ENCODE measurements around the gene RFC2. TPM values are rescaled to one million over a fixed set of nuclear protein-coding genes. Genes with fewer than 3 reads are reported as not detected.
"Not testable (repeated sequence)": the region's sequence is repeated elsewhere in the genome, so short reads cannot be mapped to it uniquely, and the experiment has no call there.

The RFC2 gene
- total RNA-seq, 1 donor from 2014 or later = 30.0 TPM

DNA sequence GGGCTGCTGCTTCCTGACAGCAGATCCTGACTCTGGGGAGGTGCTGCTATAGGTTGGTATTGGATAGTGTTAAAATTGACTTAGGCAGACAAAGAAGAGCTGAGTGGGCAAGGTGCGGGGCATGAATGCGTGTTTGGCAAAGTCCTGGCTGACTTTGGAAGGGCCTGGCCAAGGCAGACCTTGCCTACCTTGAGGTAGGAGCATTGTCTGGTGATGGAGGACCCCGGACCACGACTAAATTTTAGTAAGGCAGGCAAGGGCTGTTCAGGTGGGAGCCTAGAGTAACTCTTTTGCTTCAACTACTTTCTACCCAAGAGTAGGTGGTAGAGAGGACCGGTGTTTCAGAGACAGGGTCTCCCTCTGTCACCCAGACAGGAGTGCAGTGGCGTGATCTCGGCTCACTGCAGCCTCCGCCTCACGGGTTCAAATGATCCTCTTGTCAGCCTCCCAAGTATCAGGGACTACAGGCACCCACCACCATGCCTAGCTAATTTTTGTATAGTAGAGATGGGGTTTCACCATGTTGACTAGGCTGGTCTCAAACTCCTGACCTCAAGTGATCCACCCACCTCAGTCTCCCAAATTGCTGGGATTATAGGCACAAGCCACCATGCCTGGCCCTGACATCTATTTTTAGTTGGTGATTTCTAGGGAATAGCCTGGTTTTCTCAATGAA lies 56.6 kb downstream of the RFC2 start:
- no peaks in the 10 kb centered on the region for H3K27me3 Mint-ChIP-seq (ENCODE audit: low read depth)
- H3K9me3 Mint-ChIP-seq = no peaks in the 10 kb centered on the region
- no peak overlapping the region for H3K27ac Mint-ChIP-seq
- TF ChIP-seq, protein P1, sequence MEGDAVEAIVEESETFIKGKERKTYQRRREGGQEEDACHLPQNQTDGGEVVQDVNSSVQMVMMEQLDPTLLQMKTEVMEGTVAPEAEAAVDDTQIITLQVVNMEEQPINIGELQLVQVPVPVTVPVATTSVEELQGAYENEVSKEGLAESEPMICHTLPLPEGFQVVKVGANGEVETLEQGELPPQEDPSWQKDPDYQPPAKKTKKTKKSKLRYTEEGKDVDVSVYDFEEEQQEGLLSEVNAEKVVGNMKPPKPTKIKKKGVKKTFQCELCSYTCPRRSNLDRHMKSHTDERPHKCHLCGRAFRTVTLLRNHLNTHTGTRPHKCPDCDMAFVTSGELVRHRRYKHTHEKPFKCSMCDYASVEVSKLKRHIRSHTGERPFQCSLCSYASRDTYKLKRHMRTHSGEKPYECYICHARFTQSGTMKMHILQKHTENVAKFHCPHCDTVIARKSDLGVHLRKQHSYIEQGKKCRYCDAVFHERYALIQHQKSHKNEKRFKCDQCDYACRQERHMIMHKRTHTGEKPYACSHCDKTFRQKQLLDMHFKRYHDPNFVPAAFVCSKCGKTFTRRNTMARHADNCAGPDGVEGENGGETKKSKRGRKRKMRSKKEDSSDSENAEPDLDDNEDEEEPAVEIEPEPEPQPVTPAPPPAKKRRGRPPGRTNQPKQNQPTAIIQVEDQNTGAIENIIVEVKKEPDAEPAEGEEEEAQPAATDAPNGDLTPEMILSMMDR (IDR thresholded peaks at IDR 0.05; ENCODE audit: unreplicated experiment) = no peak
- DNase-seq (ENCODE audit: low spot score in 2 of 2, unreplicated experiment in 2 of 2) = no peak
- H3K36me3 Mint-ChIP-seq = peaks cover 27% of the 10 kb centered on the region
- H3K4me3 Mint-ChIP-seq = no peak overlapping the region
- no peaks in the 10 kb centered on the region for H3K4me1 Mint-ChIP-seq

DNA sequence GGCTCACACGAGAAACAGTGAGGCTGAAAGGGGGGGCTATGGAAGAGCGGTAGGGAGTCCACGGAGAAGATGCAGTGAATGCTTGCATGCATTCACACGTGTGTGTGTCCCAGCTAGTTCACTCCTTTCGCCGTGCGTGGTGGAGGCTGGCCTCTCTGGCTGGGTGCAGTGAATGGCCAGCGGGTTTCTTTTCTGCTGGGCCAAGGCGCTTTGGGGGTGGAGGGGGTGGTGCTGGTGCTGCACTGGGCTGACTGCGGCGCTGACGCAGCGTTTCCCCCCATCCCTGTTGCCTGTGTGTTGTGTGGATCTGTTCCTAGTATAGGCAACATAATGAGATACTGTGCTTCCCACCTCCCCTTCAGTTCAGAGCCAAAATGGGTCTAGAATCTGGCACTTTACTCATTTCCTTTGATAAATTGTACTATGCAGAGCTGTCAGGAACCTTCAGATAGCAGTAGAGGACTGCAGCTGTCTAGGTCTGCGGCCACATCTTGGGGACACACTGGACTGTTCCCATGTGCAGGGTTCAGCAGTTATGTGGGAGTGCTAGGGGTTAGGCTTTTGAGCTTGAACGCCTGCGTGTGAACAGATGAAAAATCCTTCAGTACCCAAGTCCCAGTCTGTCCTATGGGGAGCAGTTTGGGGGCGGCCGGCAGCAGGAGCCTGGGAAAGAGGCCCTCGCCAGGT lies 58.1 kb downstream of the RFC2 start:
- not testable (repeated sequence) for H3K27ac Mint-ChIP-seq; H3K27me3 Mint-ChIP-seq (ENCODE audit: low read depth); H3K9me3 Mint-ChIP-seq; H3K4me3 Mint-ChIP-seq; DNase-seq (ENCODE audit: low spot score in 2 of 2, unreplicated experiment in 2 of 2); H3K4me1 Mint-ChIP-seq
- H3K36me3 Mint-ChIP-seq = peaks cover 37% of the 10 kb centered on the region

DNA sequence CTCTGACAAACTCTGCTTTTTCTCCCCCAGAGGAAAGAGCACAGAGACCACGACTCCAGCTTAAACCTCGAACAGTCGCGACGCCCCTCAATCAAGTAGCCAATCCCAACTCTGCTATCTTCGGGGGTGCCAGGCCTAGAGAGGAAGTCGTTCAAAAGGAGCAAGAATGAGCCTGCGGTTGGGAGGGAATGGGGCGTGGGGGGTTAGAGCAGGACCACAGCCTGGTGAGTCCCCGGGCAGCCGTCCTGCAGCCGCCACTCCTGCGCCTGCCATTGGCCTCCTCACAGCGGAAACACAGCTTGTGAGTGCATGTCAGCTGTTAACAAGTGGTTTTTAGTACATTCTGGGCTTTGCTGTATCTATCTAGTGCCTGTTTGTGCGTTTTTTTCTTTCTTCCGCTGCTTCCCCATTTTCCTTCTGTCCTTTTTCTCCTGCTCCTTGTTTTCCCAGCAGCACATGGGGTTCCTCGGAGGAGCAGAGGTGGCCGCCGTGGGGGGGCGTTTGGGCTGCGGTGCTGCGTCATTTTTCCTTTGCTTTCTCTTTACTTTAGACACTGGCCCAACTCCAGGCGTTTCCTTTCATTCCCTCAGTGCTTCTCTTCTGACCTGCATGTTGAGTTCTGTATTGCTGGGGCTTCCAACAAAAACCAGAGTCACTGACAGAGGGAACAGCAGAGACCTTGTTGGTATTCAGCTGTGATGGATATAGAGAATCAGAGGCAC lies 58.9 kb downstream of the RFC2 start:
- not testable (repeated sequence) for H3K4me3 Mint-ChIP-seq; H3K9me3 Mint-ChIP-seq; DNase-seq (ENCODE audit: low spot score in 2 of 2, unreplicated experiment in 2 of 2); H3K4me1 Mint-ChIP-seq; H3K27ac Mint-ChIP-seq; H3K27me3 Mint-ChIP-seq (ENCODE audit: low read depth)
- H3K36me3 Mint-ChIP-seq = peaks cover 41% of the 10 kb centered on the region

DNA sequence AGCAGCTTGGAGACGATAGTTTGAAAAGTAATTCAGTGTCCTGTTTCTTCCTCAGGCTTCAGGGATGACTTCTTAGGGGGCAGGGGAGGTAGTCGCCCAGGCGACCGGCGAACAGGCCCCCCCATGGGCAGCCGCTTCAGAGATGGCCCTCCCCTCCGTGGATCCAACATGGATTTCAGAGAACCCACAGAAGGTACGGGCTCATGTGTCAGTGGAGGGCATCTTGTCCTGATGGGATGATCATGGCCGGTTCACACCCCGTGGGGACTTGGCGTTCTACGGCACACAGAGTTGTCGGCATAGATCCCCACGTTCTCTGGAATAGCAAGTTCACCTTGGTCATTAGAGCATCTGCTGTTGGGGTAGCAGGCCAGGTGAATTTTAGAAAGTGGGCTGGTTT lies 59.5 kb downstream of the RFC2 start:
- no peaks in the 10 kb centered on the region for H3K27me3 Mint-ChIP-seq (ENCODE audit: low read depth)
- no peaks in the 10 kb centered on the region for H3K9me3 Mint-ChIP-seq
- DNase-seq (ENCODE audit: low spot score in 2 of 2, unreplicated experiment in 2 of 2) = no peak
- no peaks in the 10 kb centered on the region for H3K4me1 Mint-ChIP-seq
- TF ChIP-seq, protein P1 (IDR thresholded peaks at IDR 0.05; ENCODE audit: unreplicated experiment) = no peak
- H3K4me3 Mint-ChIP-seq = no peak overlapping the region
- H3K27ac Mint-ChIP-seq = no peak overlapping the region
- peaks cover 46% of the 10 kb centered on the region for H3K36me3 Mint-ChIP-seq

DNA sequence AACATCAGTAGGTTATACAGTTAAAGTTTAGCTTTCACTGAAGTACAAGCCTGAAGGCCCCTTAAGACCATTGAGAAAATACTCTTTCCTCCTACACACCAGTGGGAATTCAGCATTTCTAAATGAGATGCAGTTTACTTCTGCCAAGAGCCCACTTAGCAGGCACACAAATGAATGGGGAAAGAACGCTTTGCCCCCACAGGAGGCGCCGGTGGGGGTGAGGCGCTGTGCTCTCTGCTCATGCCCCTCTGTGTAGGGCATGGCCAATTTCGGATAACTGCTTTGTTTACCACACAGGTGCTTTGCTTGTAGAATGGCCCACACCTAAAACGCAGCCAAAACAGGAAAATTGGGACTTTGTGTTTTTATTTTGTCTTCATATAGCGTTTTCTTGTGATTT lies 60.3 kb downstream of the RFC2 start:
- TF ChIP-seq, protein P1 (IDR thresholded peaks at IDR 0.05; ENCODE audit: unreplicated experiment) = no peak
- H3K36me3 Mint-ChIP-seq = peaks cover 43% of the 10 kb centered on the region

DNA sequence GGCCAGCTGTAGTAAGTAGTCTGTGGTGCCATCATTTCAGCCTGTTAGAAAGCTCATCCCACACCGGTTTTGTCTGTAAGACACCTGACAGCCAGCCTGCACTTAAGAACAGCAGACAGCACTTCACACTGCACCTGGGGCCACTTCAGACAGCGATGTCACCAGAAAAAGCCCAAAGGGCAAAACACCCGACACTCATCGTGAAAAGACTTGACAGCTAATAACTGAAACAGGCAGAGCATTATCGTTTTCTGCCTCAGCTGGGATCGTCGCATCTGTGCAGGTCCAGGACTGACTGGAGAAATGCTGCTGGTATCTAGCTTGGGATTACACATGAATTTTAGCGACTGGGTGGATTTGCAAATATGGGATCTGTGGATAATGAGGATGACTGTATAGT lies 61.1 kb downstream of the RFC2 start:
- TF ChIP-seq, protein P1 (IDR thresholded peaks at IDR 0.05; ENCODE audit: unreplicated experiment) = no peak
- no peak for DNase-seq (ENCODE audit: low spot score in 2 of 2, unreplicated experiment in 2 of 2)
- Mint-ChIP-seq H3K4me1 (no peaks in the 10 kb centered on the region), H3K27ac (no peak overlapping the region), H3K9me3 (no peaks in the 10 kb centered on the region), H3K36me3 (peaks cover 50% of the 10 kb centered on the region), H3K27me3 (ENCODE audit: low read depth) (no peaks in the 10 kb centered on the region), H3K4me3 (no peak overlapping the region)

More for the DNA sequence above, 60.3 kb downstream of the RFC2 start:
- H3K9me3 Mint-ChIP-seq = no peaks in the 10 kb centered on the region
- H3K27me3 Mint-ChIP-seq (ENCODE audit: low read depth) = no peaks in the 10 kb centered on the region
- no peak for DNase-seq (ENCODE audit: low spot score in 2 of 2, unreplicated experiment in 2 of 2)
- no peak overlapping the region for H3K27ac Mint-ChIP-seq
- no peaks in the 10 kb centered on the region for H3K4me1 Mint-ChIP-seq
- H3K4me3 Mint-ChIP-seq = no peak overlapping the region
